HG03571 (cell line): ENCODE results near the gene PRELID2.
"Not testable (repeated sequence)": the region's sequence is repeated elsewhere in the genome, so short reads cannot be mapped to it uniquely, and the experiment has no call there.

Source experiments
- ATAC-seq: cut with Tn5 transposase; IDR thresholded peaks from one replicate; pipeline ENCODE4 v1.9.1; 2021; ENCODE audit not compliant: unreplicated experiment

Gene PRELID2

GRCh38 chr5:145798503-145798902, 36.6 kb downstream of the PRELID2 start:
- ATAC-seq = not testable (repeated sequence)

- ATAC-seq = no peak
These were observed 37.8 kb downstream of the PRELID2 start for GRCh38 chr5:145797336-145797735.

GRCh38 chr5:145796318-145796717, 38.8 kb downstream of the PRELID2 start:
- no peak for ATAC-seq

GRCh38 chr5:145793574-145793973, 41.6 kb downstream of the PRELID2 start:
- ATAC-seq = no peak

GRCh38 chr5:145792840-145793239, 42.3 kb downstream of the PRELID2 start:
- no peak for ATAC-seq

GRCh38 chr5:145791866-145792265, 43.3 kb downstream of the PRELID2 start:
- no peak for ATAC-seq

GRCh38 chr5:145787996-145788395, 47.1 kb downstream of the PRELID2 start:
- ATAC-seq = no peak

GRCh38 chr5:145787507-145787906, 47.6 kb downstream of the PRELID2 start:
- ATAC-seq = no peak

GRCh38 chr5:145787001-145787400, 48.1 kb downstream of the PRELID2 start:
- no peak for ATAC-seq

- no peak for ATAC-seq
These were observed 54.2 kb downstream of the PRELID2 start for GRCh38 chr5:145780982-145781381.

- no peak for ATAC-seq
These were observed 56.8 kb downstream of the PRELID2 start for GRCh38 chr5:145778144-145778900.

GRCh38 chr5:145777445-145778063, 57.6 kb downstream of the PRELID2 start:
- ATAC-seq = no peak

- ATAC-seq = no peak
These were observed 58.3 kb downstream of the PRELID2 start for GRCh38 chr5:145776886-145777285.

- ATAC-seq = no peak
These were observed 59.2 kb downstream of the PRELID2 start for GRCh38 chr5:145775893-145776444.

GRCh38 chr5:145775411-145775810, 59.7 kb downstream of the PRELID2 start:
- no peak for ATAC-seq

- ATAC-seq = no peak
These were observed 60.7 kb downstream of the PRELID2 start for GRCh38 chr5:145774442-145774841.

- no peak for ATAC-seq
These were observed 62.7 kb downstream of the PRELID2 start for GRCh38 chr5:145772466-145772865.

- no peak for ATAC-seq
These were observed 66.3 kb downstream of the PRELID2 start for GRCh38 chr5:145768863-145769262.

- no peak for ATAC-seq
These were observed 70.8 kb downstream of the PRELID2 start for GRCh38 chr5:145764325-145764724.

- no peak for ATAC-seq
These were observed 72.3 kb downstream of the PRELID2 start for GRCh38 chr5:145762833-145763232.

- ATAC-seq = no peak
These were observed 73.9 kb downstream of the PRELID2 start for GRCh38 chr5:145761254-145761653.

GRCh38 chr5:145760660-145761059, 74.5 kb downstream of the PRELID2 start:
- ATAC-seq = no peak
